NCI-H2081 treated with DMSO at 0.1 percent for 48 hours (cell line): ENCODE data around the gene SEZ6L2.
"Not testable (repeated sequence)": the region's sequence is repeated elsewhere in the genome, so short reads cannot be mapped to it uniquely, and the experiment has no call there.

ENCODE experiments used
- DNase-seq: peaks from one replicate; lab custom pipeline; 2025; lab: John Stamatoyannopoulos, UW

The SEZ6L2 gene

GRCh38 chr16:29852654-29853053, 46.7 kb downstream of the SEZ6L2 start:
- no peak for DNase-seq

GRCh38 chr16:29850998-29851397, 48.4 kb downstream of the SEZ6L2 start:
- no peak for DNase-seq

GRCh38 chr16:29849505-29849904, 49.8 kb downstream of the SEZ6L2 start:
- no peak for DNase-seq

- DNase-seq = no peak
Measured at GRCh38 chr16:29848420-29849297, 50.7 kb downstream of the SEZ6L2 start.

GRCh38 chr16:29845656-29846055, 53.7 kb downstream of the SEZ6L2 start:
- no peak for DNase-seq

- no peak for DNase-seq
Measured at GRCh38 chr16:29844575-29845331, 54.6 kb downstream of the SEZ6L2 start.

- no peak for DNase-seq
Measured at GRCh38 chr16:29843931-29844330, 55.4 kb downstream of the SEZ6L2 start.

GRCh38 chr16:29842732-29843346, 56.5 kb downstream of the SEZ6L2 start:
- DNase-seq = no peak

- no peak for DNase-seq
Measured at GRCh38 chr16:29841631-29842030, 57.7 kb downstream of the SEZ6L2 start.

- no peak for DNase-seq
Measured at GRCh38 chr16:29840240-29840639, 59.1 kb downstream of the SEZ6L2 start.

GRCh38 chr16:29839822-29840221, 59.5 kb downstream of the SEZ6L2 start:
- no peak for DNase-seq

- DNase-seq = no peak
Measured at GRCh38 chr16:29837841-29838240, 61.5 kb downstream of the SEZ6L2 start.

- DNase-seq = no peak
Measured at GRCh38 chr16:29836623-29837022, 62.7 kb downstream of the SEZ6L2 start.

GRCh38 chr16:29835926-29836325, 63.4 kb downstream of the SEZ6L2 start:
- DNase-seq = no peak

- no peak for DNase-seq
Measured at GRCh38 chr16:29834079-29834478, 65.3 kb downstream of the SEZ6L2 start.

- not testable (repeated sequence) for DNase-seq
Measured at GRCh38 chr16:29833219-29833618, 66.1 kb downstream of the SEZ6L2 start.

GRCh38 chr16:29831490-29831889, 67.9 kb downstream of the SEZ6L2 start:
- no peak for DNase-seq

- no peak for DNase-seq
Measured at GRCh38 chr16:29830774-29831173, 68.6 kb downstream of the SEZ6L2 start.

- DNase-seq = no peak
Measured at GRCh38 chr16:29826342-29826695, 73.0 kb downstream of the SEZ6L2 start.

- no peak for DNase-seq
Measured at GRCh38 chr16:29825145-29826044, 74.0 kb downstream of the SEZ6L2 start.

- DNase-seq = no peak
Measured at GRCh38 chr16:29824589-29825144, 74.7 kb downstream of the SEZ6L2 start.
